ENCODE data around the gene APLN. TPM values are rescaled to one million over a fixed set of nuclear protein-coding genes. Genes with fewer than 3 reads are reported as not detected.
A peak's percentile ranks its signal among the peaks of the same experiment; 100 is the strongest.

APLN gene
- total RNA-seq = under 0.01 TPM in 2 replicates

GRCh38 chrX:129654652-129655546 is at the start of gene APLN:
Gene APLN, minus strand, starts transcription at chrX:129654956. Its CDS starts 326 bp downstream, at chrX:129654630.
- peak; percentile 14 for DNase-seq (ENCODE audit: low read depth)
- TF ChIP-seq CTCF (IDR thresholded peaks at IDR 0.05; ENCODE audit: insufficient read depth, low read depth, low read length) = no peak
- peak within 1 kb of the TSS; percentile 47 for H3K4me3 ChIP-seq (ENCODE audit: low read depth, low read length)

- no peak for DNase-seq (ENCODE audit: low read depth)
- no peak overlapping the region for H3K4me3 ChIP-seq (ENCODE audit: low read depth, low read length)
- no peak for TF ChIP-seq CTCF (IDR thresholded peaks at IDR 0.05; ENCODE audit: insufficient read depth, low read depth, low read length)
These were observed 49.7 kb upstream of the APLN start for GRCh38 chrX:129704491-129704890.

GRCh38 chrX:129701624-129702069 is 46.9 kb upstream of the APLN start:
- no peak overlapping the region for H3K4me3 ChIP-seq (ENCODE audit: low read depth, low read length)
- no peak for DNase-seq (ENCODE audit: low read depth)
- TF ChIP-seq CTCF (IDR thresholded peaks at IDR 0.05; ENCODE audit: insufficient read depth, low read depth, low read length) = no peak

- no peak for TF ChIP-seq CTCF (IDR thresholded peaks at IDR 0.05; ENCODE audit: insufficient read depth, low read depth, low read length)
- no peak overlapping the region for H3K4me3 ChIP-seq (ENCODE audit: low read depth, low read length)
- DNase-seq (ENCODE audit: low read depth) = no peak
These were observed 45.8 kb upstream of the APLN start for GRCh38 chrX:129700536-129700935.

- TF ChIP-seq CTCF (IDR thresholded peaks at IDR 0.05; ENCODE audit: insufficient read depth, low read depth, low read length) = no peak
- no peak overlapping the region for H3K4me3 ChIP-seq (ENCODE audit: low read depth, low read length)
- no peak for DNase-seq (ENCODE audit: low read depth)
These were observed 43.4 kb upstream of the APLN start for GRCh38 chrX:129698150-129698549.

- no peak overlapping the region for H3K4me3 ChIP-seq (ENCODE audit: low read depth, low read length)
- no peak for DNase-seq (ENCODE audit: low read depth)
- no peak for TF ChIP-seq CTCF (IDR thresholded peaks at IDR 0.05; ENCODE audit: insufficient read depth, low read depth, low read length)
These were observed 42.6 kb upstream of the APLN start for GRCh38 chrX:129697204-129697829.
